Body of pancreas (tissue), 4 donors: Measurements from ENCODE around the gene RUNX3.

Source experiments
- POLR2A ChIP-seq, 3 donors: fragments of 450-650 bp; IDR thresholded peaks; one replicate each; pipeline ENCODE4 v1.6.1; 2016; ENCODE audit warnings: antibody characterized with exemption in 3 of 3, mild to moderate bottlenecking in 2 of 3
- TF ChIP-seq, protein P1 (sequence below), 7 experiments: fragments of 450-650 bp in 4 of 7; fragments of 200-600 bp in 3 of 7; sonication (generic) in 3 of 7; IDR thresholded peaks; one replicate each; pipeline ENCODE4 v1.5.1; 2016 to 2019; ENCODE audit warnings: antibody characterized with exemption in 7 of 7

GRCh38 chr1:24928689-24929397 lies 1.2 kb downstream of the RUNX3 start:
- TF ChIP-seq, protein P1, sequence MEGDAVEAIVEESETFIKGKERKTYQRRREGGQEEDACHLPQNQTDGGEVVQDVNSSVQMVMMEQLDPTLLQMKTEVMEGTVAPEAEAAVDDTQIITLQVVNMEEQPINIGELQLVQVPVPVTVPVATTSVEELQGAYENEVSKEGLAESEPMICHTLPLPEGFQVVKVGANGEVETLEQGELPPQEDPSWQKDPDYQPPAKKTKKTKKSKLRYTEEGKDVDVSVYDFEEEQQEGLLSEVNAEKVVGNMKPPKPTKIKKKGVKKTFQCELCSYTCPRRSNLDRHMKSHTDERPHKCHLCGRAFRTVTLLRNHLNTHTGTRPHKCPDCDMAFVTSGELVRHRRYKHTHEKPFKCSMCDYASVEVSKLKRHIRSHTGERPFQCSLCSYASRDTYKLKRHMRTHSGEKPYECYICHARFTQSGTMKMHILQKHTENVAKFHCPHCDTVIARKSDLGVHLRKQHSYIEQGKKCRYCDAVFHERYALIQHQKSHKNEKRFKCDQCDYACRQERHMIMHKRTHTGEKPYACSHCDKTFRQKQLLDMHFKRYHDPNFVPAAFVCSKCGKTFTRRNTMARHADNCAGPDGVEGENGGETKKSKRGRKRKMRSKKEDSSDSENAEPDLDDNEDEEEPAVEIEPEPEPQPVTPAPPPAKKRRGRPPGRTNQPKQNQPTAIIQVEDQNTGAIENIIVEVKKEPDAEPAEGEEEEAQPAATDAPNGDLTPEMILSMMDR (IDR thresholded peaks at IDR 0.05): no peak
- TF ChIP-seq POLR2A (IDR thresholded peaks at IDR 0.05): no peak
